Myocyte (in vitro differentiated cells): ENCODE measurements around the gene TMEM178B. TPM values are rescaled to one million over a fixed set of nuclear protein-coding genes. Genes with fewer than 3 reads are reported as not detected.
A peak's percentile ranks its signal among the peaks of the same experiment; 100 is the strongest.

Source experiments
- DNase-seq: peaks from one replicate; pipeline ENCODE4 v3.0.0-alpha.2; 2012; ENCODE audit warnings: low read depth
- total RNA-seq: library from RNA; depleted of rRNA; stranded (reverse); fragments of >200 nt; gene quantifications from 2 replicates; pipeline ENCODE4 v1.2.3, GENCODE V29; 2014

TMEM178B gene
- total RNA-seq, 1 donor from 2014 or later = 6.8 TPM

DNA sequence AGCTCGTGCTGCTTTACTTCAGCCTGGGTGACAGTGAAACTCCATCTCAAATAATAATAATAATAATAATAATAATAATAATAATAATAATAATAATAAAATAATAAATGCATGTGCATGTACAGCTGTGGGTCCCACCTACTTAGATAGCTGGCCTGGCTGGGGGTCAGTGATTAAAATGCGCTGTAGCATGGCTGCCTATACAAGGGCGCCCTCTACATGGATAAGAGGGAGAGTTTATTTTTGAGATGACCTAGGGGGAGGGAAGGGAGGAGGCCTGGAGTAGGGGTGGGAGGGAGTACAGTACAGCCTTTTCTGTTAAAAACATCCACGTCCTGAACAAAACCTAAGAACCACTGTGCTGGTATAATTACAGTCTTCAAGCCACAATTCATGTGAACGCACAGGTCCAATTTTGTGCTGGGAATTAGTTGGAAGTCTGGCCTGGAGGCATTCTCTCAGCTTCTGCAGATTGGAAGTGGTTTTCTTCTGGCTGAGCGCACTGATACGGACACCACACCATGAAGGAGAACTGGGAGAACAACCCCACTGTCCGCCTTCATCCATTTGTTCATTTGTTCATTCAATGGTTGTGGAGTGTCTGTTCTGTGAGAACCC, 146.5 kb downstream of the TMEM178B start:
- DNase-seq = no peak

DNA sequence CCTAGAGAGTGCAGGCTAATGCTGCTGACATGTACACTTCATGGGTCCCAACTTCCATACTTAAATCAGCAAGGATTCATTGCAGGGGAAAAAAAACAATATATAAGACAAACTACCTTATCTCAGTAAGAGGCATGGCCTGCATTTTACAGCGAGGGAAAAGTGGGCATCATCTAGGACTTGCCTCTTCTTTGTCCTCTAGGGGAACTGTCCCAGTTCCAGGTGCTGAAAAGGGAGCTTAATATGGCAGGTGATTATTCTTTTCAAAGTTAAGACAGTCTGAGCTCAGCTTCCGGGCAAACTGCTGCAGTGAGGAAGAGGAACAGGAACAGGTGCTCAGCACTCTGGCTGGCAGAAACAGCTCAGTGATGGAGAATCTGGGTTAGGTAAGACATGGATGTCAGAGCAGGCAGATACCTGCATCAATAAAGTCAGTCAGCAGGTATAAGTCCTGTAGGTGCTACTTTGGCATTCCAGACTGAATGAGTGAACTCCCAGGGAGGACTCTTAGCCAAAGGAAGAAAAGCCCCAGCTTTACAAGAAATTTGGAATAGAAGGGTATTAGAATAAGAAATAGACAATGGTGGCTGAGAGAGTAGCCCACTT, 147.2 kb downstream of the TMEM178B start:
- peak; percentile 60 for DNase-seq

DNA sequence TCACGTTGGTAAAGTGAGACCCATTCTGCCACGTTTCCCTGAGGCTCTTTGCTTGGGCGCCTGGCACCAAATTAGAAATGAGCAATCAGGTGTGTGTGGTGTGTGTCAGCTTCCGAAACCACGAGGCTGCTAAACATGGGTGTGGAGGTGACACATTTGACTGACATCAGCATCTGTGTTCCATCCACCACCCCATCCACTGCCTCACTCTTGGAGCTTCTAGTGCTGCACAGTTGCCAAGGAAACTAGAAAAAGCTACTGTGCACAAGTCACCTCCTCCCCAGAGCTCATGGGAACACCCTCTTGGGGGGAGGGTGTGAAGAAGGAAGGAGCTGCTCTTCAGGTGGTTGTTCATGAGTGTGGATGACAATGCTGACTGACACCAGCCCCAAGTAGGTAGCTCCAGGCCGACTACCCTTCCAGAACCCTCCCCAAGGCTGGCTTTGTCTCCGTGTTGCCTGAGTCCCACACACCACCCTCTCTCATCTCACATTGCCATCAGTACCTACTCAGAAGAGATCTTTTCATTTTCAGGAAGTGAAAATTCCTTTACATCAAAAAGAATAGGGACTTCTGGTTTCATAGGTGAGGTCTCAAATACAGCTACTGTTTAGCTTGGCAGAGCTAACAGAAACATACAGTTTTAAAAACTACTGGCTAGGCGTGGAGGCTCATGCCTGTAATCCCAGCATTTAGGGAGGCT, 152.2 kb downstream of the TMEM178B start:
- peak; percentile 83 for DNase-seq

DNA sequence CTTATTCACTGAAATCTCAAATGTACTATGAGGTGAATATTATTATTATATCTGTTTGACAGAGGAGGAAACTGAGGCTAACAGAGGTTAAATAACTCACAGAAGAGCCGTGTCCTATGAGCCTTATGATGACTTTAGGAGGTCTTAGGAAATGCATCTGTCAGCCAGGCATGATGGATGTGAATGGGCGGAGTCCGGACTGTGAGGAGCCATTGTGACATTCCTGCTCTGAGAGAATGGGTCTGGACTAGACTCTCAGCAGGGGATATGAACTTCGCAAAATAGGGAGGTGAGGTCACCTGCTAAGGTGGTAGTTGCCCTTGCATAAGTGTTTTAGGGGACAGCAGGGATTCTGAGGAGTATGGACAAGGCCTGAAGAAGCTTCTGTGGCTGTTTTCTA, 153.6 kb downstream of the TMEM178B start:
- no peak for DNase-seq

DNA sequence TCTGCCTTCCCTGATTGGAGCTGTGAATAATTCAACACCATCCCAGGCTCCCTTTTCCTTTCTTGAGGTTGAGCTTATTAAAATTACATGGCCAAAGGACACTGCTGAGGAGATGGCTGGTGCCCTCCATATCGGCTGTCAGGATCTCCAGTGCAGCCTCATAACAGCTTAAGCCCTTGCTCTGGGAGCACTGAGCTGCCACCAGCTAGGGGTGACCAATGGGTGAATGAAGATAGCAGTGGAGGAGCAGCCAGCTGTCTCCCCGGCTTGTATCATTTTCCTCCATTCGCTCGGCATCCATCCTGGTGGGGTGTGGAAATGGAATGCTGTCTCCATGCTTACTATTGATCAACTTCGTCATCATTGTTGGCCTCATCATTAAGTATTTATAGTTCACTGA, 154.6 kb downstream of the TMEM178B start:
- DNase-seq = no peak

DNA sequence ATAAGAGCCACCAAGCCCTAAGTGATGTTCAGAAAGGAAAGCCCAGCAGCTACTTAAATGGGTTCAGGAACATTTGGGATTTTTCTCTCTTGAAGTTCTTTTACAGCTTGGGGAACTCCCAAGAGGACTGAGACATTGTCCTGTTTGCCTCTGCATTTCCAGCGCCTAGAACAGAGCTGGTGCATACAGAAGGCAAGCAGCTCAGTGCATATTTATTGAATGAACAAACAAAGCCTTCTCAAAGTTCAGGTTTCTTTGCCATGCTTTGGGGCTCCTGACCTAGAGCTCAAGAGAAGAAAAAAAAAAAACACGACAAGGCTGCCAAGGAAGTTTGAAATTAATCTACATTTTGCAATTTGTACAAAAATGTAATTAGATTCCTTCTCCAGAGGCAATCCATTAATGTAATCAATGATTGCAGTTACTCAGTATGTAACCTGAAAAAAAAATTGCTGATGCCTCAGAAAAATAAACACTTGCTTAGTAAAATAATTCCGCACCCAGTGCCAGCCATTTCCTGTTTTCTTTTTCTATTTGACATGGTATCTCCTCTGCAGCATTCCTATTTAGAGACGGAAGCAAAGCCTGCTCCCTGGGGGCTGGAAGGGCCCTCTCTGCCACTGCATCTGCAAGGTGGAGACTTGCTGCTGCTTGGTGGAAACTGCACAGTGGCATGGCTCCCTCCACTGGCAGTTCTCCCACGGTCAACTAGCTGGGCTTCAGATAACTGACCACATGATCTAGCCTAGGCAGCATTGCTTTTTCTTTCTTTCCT, 157.3 kb downstream of the TMEM178B start:
- peak; percentile 64 for DNase-seq

DNA sequence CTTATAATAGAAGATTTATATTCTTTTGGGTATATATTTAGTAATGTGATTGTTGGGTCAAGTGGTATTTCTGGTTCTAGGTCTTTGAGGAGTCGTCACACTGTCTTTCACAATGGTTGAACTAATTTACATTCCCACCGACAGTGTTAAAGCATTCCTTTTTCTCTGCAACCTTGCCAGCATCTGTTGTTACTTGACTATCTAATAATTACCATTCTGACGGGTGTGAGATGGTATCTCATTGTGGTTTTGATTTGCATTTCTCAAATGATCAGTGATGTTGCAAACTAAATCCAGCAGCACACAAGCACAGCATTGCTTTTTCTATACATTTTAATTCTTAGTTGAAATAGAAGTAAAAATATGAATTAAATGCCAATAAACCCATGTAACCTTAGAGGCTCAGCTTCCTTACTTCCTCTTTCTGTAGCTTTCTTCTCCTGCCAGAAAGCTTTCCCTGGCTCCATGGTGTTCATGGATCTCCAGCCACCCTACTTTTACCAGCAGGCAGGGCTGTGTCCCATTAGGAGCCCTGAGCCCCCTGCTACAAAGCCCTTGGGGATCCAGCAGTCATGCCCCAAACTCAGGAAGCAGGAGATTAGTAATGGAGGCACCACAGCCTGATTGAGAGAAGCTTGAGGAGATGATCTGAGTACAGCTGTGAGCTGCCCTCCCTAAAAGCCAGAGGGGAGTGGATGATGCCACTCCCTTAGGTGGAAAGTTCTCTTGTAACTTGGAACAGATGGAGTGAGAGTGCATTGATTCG, 158.6 kb downstream of the TMEM178B start:
- no peak for DNase-seq

DNA sequence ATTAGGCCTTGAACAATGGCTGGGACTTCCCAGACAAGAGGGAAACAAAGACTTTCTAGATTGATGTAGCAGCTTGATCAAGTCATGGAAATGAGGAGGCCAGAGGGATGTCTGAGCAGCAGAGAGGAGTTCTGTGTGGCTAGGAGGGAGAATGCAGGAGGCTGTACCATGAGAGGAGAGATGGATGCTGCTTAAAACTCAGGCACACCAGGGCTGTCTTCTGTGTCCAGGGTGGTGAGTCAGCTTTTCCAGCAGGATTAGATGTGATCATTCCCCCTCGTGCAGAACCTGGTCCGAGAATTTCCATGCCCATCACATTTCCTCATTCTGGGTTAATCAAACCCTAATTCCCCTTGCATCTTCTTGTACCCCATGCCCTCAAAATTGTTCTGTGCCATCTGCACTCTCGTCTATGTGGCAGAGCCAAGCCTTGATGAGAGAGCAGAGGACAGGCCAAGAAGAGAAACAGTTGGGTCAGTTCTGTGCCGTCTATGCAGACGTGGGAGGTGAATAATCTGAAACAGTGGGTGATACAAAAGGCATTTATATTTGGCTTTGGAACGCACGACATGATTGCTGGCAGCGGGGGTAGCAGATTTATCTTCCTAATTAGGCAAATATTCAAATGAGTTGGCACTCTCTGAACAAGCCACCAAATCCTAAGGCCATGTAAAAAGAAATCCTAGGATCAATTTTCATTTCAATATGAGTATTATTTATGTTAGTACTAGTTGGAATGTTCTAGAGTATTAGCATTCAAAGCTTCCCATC, 160.7 kb downstream of the TMEM178B start:
- DNase-seq = no peak

DNA sequence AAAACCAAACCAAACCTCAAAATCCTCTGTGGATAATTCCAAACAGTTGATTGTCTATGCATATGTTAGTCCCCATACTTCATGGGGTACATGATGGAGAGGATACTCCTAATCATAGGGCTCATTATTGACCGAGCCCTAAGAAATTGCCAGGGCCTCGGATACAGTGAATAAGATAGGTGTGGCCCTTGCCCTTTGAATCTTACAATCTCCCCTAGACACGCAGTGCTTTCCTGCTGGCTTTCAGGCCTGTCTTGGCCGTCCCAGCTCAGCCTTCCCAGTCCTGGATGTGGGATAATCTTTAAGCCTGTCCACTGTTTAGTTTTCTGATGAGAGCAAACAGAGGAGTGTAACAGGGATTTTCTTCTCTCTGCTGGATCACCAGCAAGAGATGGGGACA, 161.8 kb downstream of the TMEM178B start:
- DNase-seq = no peak

DNA sequence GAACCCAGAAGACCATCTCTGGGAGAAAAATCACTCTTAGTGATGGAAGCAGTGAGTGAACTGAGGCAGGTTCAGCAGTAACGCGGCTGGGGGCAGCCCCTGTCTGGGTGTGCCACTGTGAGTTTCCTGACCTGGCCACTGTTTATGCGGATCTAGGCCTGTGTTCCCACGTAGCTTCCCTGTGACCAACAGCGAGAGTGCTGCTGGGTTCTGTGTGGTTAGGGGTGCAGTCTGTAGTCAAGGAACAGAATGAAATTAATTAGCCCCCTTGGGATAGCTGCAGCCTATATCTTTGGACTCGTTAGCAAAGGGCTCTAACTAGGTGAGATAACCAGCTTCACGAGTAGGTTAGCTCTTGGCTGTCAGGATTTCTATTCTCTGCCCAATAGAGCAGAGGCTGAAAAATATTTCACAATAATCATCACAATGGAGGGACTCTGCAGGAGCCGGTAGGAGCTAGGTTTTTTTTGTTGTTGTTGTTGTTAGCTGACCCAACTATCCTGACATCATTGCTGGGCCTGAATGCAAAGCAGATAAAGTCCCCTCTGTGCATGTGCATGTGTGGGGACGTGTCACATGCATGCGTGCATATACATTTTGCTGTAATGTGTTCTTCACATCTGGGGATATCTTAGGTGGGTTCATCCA, 164.9 kb downstream of the TMEM178B start:
- no peak for DNase-seq

DNA sequence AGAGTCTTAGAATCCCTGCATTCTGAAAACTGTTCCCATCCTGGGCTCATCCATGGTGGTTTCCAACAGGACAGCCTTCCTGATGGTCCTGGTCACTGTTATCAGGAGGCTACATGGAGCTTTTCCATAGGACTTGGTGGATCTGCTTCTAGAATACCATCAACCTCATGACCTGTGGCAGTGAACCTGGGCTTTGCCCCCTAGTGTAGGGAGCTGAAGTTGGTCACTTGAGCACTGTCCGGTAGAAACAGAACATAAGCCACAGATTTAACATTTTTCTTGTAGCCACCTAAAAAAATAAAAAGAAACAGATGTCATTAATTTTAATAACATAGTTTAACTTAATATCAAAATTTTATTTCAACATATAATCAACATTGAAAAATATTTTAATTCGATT, 165.8 kb downstream of the TMEM178B start:
- DNase-seq = no peak

DNA sequence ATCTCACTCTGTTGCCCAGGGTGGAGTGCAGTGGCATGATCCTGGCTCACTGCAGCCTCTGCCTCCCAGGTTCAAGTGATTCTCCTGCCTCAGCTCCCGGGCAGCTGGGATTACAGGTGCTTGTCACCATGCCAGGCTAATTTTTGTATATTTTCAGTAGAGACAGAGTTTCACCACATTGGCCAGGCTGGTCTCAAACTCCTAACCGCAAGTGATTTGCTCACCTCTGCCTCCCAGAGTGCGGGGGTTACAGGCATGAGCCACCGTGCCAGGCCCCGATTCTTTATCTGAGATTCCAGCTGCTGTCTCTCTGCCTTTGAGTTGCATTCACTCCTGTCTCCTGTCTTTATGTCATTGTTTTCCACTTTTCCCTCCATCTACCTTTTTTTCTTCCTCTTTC, 168.7 kb downstream of the TMEM178B start:
- DNase-seq = peak; percentile 9

DNA sequence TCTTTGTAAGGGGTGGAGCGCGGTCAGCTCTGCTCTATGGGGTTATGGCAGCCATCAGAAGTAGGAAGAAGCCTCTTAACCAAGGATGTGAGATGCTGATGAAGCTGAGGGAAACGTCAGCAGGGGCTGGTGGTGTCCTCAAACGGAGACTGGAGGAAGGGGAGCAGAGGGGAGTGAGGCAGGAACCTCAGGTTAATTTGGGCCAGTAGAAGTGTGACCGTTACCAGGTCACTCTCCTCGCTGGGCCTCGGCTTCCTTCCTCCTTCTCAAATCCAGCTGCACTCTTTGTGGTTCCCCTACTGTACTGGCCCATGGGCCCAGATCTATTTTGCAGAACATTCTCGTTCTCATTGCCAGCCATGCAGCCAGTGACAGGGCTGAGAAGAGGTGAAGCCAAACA, 169.5 kb downstream of the TMEM178B start:
- DNase-seq = no peak

DNA sequence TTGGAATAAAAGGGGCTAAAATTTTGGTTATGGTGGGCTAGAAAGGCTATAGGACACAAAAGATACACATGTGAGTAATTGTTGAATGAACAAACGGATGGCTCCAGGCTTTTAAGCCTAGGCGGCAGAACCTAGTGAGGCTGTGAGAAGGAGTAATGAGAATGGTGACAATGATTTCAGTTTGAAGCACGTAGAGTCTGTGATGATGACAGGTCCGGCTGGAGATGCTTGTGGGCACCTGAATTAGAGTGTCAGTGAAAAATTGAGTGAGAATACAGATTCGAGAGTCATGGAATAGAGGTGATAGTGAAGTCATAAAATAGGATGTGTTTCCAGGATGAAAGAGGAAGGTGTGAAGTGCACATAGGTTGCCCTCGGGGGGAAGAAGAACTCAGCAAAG, 170.6 kb downstream of the TMEM178B start:
- DNase-seq = no peak

DNA sequence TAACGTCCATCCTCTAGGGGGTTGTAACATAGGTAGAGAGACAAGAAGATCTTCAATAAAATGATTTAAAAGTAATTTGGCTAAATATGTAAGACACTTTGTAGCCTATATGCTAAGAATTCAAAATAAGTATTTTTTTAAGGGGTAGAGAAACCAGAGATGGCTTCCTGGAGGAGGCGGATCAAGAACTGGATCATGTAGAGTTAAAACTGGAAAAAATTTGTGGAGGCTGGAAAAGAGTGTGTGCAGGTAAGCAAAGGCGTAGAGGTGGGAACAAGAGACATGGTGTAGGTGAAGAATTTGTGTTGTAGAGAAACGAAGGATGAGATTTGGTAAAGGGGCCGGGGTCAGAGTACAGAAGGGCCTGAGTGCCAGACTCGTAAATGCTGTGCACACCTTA, 172.6 kb downstream of the TMEM178B start:
- DNase-seq = no peak

DNA sequence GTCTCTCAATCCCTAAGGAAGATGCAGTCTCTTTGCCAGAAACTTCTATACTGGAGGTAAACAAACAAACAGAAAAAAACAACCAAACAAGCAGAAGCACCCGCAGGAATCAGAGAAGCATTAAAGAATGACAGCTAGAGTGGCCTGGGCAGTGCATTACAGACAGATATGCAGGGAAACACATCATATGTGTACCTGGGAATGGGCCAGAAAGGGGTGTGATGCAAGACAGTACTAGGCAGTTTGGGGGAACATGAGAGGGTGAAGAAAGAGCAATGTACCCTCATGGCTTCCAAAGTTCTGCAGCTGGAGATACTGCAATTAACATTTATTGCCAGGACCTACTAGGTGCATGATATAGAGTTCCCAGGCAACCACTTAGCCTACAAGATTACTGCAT, 177.3 kb downstream of the TMEM178B start:
- no peak for DNase-seq

DNA sequence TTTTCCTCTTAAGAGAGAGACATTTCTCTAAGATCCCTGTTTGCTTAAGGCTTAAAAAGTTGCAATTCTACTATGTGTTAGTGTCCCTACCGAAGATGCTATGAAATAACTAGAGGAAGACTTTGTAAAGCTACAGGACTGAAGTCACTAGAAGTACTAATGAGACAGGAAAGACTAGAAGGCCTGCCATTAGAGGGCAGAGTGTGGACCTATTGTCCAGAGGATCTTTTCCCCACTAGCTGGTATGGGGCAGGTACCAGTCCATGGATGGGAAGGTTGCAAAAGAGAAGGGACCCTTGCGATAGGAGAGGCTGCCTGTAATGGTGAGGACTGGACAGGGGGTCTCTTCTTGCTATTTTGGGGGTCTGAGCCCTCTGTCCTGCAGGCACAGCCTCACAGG, 178.1 kb downstream of the TMEM178B start:
- DNase-seq = no peak

DNA sequence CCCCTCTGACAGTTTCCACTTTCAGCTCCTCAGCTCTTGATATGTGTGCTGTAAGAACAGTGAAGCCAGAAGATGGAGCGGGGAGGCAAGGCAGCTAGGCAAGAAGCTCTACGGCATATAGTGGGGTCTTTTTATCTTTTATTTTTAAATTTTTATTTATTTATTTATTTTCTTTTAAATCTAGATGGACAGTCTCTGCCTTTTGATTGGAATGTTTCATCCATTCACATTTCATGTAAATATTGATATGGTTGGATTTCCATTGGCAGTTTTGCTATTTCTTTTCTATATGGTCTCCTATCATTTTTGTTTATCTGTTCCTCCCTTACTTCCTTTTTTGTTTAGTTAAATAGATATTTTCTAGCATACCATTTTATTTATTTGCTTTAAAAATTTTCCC, 183.7 kb downstream of the TMEM178B start:
- DNase-seq = no peak

DNA sequence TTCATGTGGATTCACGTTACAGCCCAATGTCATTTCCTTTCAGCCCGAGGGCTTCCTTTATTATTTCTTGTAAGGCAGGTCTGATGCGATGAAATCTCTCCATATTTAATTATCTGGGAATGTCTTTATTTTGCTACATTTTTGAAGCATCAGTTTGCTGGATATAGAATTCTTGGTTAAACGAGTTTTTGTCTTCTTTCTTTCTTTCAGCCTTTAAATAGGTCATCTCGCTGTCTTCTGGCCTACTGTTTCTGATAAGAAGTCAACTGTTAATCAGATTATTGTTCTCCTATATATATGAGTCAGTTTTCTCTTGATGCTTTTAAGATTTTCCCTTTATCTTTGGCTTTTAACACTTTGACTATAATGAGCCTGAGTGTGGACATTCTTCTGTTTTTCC, 184.7 kb downstream of the TMEM178B start:
- DNase-seq = no peak
